VCaP (cell line): ENCODE results near the gene BPIFA3.
A peak's percentile ranks its signal among the peaks of the same experiment; 100 is the strongest.
"Not testable (repeated sequence)": the region's sequence is repeated elsewhere in the genome, so short reads cannot be mapped to it uniquely, and the experiment has no call there.

Experiments
- H3K27ac ChIP-seq: fragments of 450-650 bp; 2 replicates; pipeline ENCODE4 v1.5.1; 2017
- CTCF ChIP-seq: fragments of 450-650 bp; conservative IDR thresholded peaks from 2 replicates; pipeline ENCODE4 v1.5.1; 2017; ENCODE audit warnings: mild to moderate bottlenecking, moderate library complexity

Gene BPIFA3

GRCh38 chr20:33178726-33179125 is 38.4 kb upstream of the BPIFA3 start:
- H3K27ac ChIP-seq: peak overlapping the region; percentile 19; the same call in 1 of the 2 replicates
- no peak for TF ChIP-seq CTCF

GRCh38 chr20:33180169-33180568 is 37.0 kb upstream of the BPIFA3 start:
- no peak for TF ChIP-seq CTCF
- H3K27ac ChIP-seq: no peak overlapping the region

GRCh38 chr20:33181482-33182093 is 35.6 kb upstream of the BPIFA3 start:
- no peak for TF ChIP-seq CTCF

GRCh38 chr20:33183312-33183711 is 33.8 kb upstream of the BPIFA3 start:
- H3K27ac ChIP-seq: no peak overlapping the region

More at GRCh38 chr20:33181482-33182093, 35.6 kb upstream of the BPIFA3 start:
- H3K27ac ChIP-seq: no peak overlapping the region

GRCh38 chr20:33185031-33185590 is 32.0 kb upstream of the BPIFA3 start:
- not testable (repeated sequence) for H3K27ac ChIP-seq

More at GRCh38 chr20:33183312-33183711, 33.8 kb upstream of the BPIFA3 start:
- TF ChIP-seq CTCF: no peak

GRCh38 chr20:33187491-33187890 is 29.7 kb upstream of the BPIFA3 start:
- TF ChIP-seq CTCF: no peak
- H3K27ac ChIP-seq: peak overlapping the region; percentile 95; the same call in 1 of the 2 replicates

- peak overlapping the region; percentile 95; the same call in 1 of the 2 replicates for H3K27ac ChIP-seq
- TF ChIP-seq CTCF: no peak
Observed at GRCh38 chr20:33188421-33188820, 28.7 kb upstream of the BPIFA3 start.

- no peak for TF ChIP-seq CTCF
- peak overlapping the region; percentile 95 for H3K27ac ChIP-seq
Observed at GRCh38 chr20:33191484-33191883, 25.7 kb upstream of the BPIFA3 start.
